Neural progenitor cell (in vitro differentiated cells): ENCODE results near the gene OPN3. TPM values are rescaled to one million over a fixed set of nuclear protein-coding genes. Genes with fewer than 3 reads are reported as not detected.

Source experiments
- DNase-seq: peaks from one replicate; pipeline ENCODE4 v3.0.0-alpha.2; 2016; ENCODE audit warnings: low spot score
- H2AFZ ChIP-seq: fragments of 200-600 bp; sonication (generic); replicated peaks from 2 replicates; pipeline ENCODE4 v1.6.1; 2016; ENCODE audit warnings: antibody characterized with exemption
- H3F3A ChIP-seq: fragments of 200-600 bp; sonication (generic); 2 replicates; pipeline ENCODE4 v1.6.1; 2016; ENCODE audit warnings: antibody characterized with exemption, low read depth
- H3K27ac ChIP-seq: fragments of 200-600 bp; sonication (generic); 2 replicates; pipeline ENCODE4 v1.5.1; 2016; ENCODE audit warnings: mild to moderate bottlenecking
- H3K27me3 ChIP-seq: fragments of 200-600 bp; sonication (generic); 2 replicates; pipeline ENCODE4 v1.6.1; 2016; ENCODE audit warnings: mild to moderate bottlenecking, moderate library complexity
- H3K36me3 ChIP-seq: fragments of 200-600 bp; sonication (generic); 2 replicates; pipeline ENCODE4 v1.5.1; 2016
- H3K4me1 ChIP-seq: fragments of 200-600 bp; sonication (generic); 2 replicates; pipeline ENCODE4 v1.6.1; 2016; ENCODE audit warnings: mixed run types
- H3K4me2 ChIP-seq: fragments of 200-600 bp; sonication (generic); 2 replicates; pipeline ENCODE4 v1.6.1; 2016
- H3K4me3 ChIP-seq: fragments of 200-600 bp; sonication (generic); 2 replicates; pipeline ENCODE4 v1.5.1; 2016
- H3K79me2 ChIP-seq: fragments of 200-600 bp; sonication (generic); 2 replicates; pipeline ENCODE4 v1.6.1; 2016; ENCODE audit warnings: low read depth
- H3K9ac ChIP-seq: fragments of 200-600 bp; sonication (generic); 2 replicates; pipeline ENCODE4 v1.6.1; 2016
- H3K9me3 ChIP-seq: fragments of 200-600 bp; sonication (generic); 2 replicates; pipeline ENCODE4 v1.5.1; 2016; ENCODE audit warnings: low read depth
- H4K20me1 ChIP-seq: fragments of 200-600 bp; sonication (generic); 2 replicates; pipeline ENCODE4 v1.6.1; 2016; ENCODE audit warnings: low read depth
- H3K27ac Mint-ChIP-seq: 3 replicates; pipeline ENCODE4 v1.8.0; 2021; ENCODE audit warnings: mixed read lengths
- H3K27me3 Mint-ChIP-seq: 2 replicates; pipeline ENCODE4 v1.8.0; 2022; ENCODE audit warnings: low read depth, mild to moderate bottlenecking, inconsistent platforms, moderate library complexity, mixed read lengths; ENCODE audit not compliant: insufficient read depth
- H3K36me3 Mint-ChIP-seq: 3 replicates; pipeline ENCODE4 v1.8.0; 2021; ENCODE audit warnings: mixed read lengths
- H3K4me1 Mint-ChIP-seq: 3 replicates; pipeline ENCODE4 v1.8.0; 2021; ENCODE audit warnings: mixed read lengths
- H3K4me3 Mint-ChIP-seq: 3 replicates; pipeline ENCODE4 v1.8.0; 2021; ENCODE audit warnings: mild to moderate bottlenecking, moderate library complexity, mixed read lengths
- H3K9me3 Mint-ChIP-seq: 3 replicates; pipeline ENCODE4 v1.8.0; 2020; ENCODE audit warnings: mixed read lengths
- CTCF ChIP-seq: fragments of 200-600 bp; sonication (generic); IDR thresholded peaks from 2 replicates; pipeline ENCODE4 v1.5.1; 2017; ENCODE audit warnings: antibody characterized with exemption, mild to moderate bottlenecking
- EZH2 ChIP-seq: fragments of 200-600 bp; sonication (generic); IDR thresholded peaks from 2 replicates; pipeline ENCODE4 v1.6.1; 2017; ENCODE audit warnings: antibody characterized with exemption, mild to moderate bottlenecking, moderate library complexity
- EZH2phosphoT487 ChIP-seq: fragments of 200-600 bp; sonication (generic); IDR thresholded peaks from 2 replicates; pipeline ENCODE4 v1.6.1; 2017; ENCODE audit warnings: antibody characterized with exemption
- total RNA-seq: library from RNA; depleted of rRNA; stranded (reverse); fragments of >200 nt; gene quantifications from 2 replicates; pipeline ENCODE4 v1.2.3, GENCODE V29; 2015; ENCODE audit warnings: low replicate concordance

The OPN3 gene
- total RNA-seq, result 37.8 and 53.5 TPM in 2 replicates

GRCh38 chr1:241640149-241640866 lies at the start of gene OPN3, which contains the start of gene CHML:
Gene OPN3 (minus strand): TSS chr1:241640369. CDS start chr1:241640254, 115 bp downstream.
Gene CHML (minus strand): TSS chr1:241640369. CDS start chr1:241635766, 4,603 bp downstream.
- peak within 1 kb of the TSS; percentile 82 for H3K4me3 ChIP-seq
- H3K36me3 Mint-ChIP-seq, result peaks cover 31% of the 10 kb centered on the region
- H3K4me1 ChIP-seq, result peaks cover 18% of the 10 kb centered on the region
- H3K9me3 Mint-ChIP-seq, result peaks cover 26% of the 10 kb centered on the region
- TF ChIP-seq EZH2 (no peak), CTCF (no peak), EZH2phosphoT487 (no peak)
- H3K27ac Mint-ChIP-seq, result peak within 1 kb of the TSS; percentile 92
- peaks cover 2% of the 10 kb centered on the region for H3K27me3 Mint-ChIP-seq
- peak within 1 kb of the TSS; percentile 91 for H2AFZ ChIP-seq
- H3K4me2 ChIP-seq, result peak within 1 kb of the TSS; percentile 97
- H3K9me3 ChIP-seq, result no peaks in the 10 kb centered on the region
- peak within 1 kb of the TSS; percentile 91 for H3K4me3 Mint-ChIP-seq
- peaks cover 24% of the 10 kb centered on the region for H4K20me1 ChIP-seq
- peak; percentile 95 for DNase-seq
- H3F3A ChIP-seq, result no peaks in the 10 kb centered on the region
- peaks cover 3% of the 10 kb centered on the region for H3K36me3 ChIP-seq
- peak within 1 kb of the TSS; percentile 38 for H3K9ac ChIP-seq
- peaks cover 42% of the 10 kb centered on the region for H3K79me2 ChIP-seq
- H3K27me3 ChIP-seq, result no peaks in the 10 kb centered on the region
- H3K27ac ChIP-seq, result peak within 1 kb of the TSS; percentile 80
- H3K4me1 Mint-ChIP-seq, result peaks cover 22% of the 10 kb centered on the region

- Histone ChIP-seq H2AFZ (peak overlapping the region; percentile 33), H3K4me1 (no peaks in the 10 kb centered on the region), H3K4me2 (no peak overlapping the region), H3K9ac (no peak overlapping the region), H3K36me3 (no peaks in the 10 kb centered on the region), H3F3A (no peaks in the 10 kb centered on the region), H3K4me3 (no peak overlapping the region), H3K9me3 (no peaks in the 10 kb centered on the region), H3K27ac (no peak overlapping the region), H4K20me1 (no peaks in the 10 kb centered on the region), H3K79me2 (no peaks in the 10 kb centered on the region), H3K27me3 (no peaks in the 10 kb centered on the region)
- Mint-ChIP-seq H3K27me3 (peaks cover 2% of the 10 kb centered on the region), H3K4me1 (no peaks in the 10 kb centered on the region), H3K27ac (no peak overlapping the region), H3K9me3 (no peaks in the 10 kb centered on the region), H3K36me3 (no peaks in the 10 kb centered on the region), H3K4me3 (no peak overlapping the region)
- no peak for DNase-seq
- TF ChIP-seq CTCF, result no peak
- no peak for TF ChIP-seq EZH2phosphoT487
- TF ChIP-seq EZH2, result no peak
These were observed 48.8 kb upstream of the OPN3 start for GRCh38 chr1:241688940-241689368.

GRCh38 chr1:241684108-241684507 lies 43.9 kb upstream of the OPN3 start:
- peaks cover 4% of the 10 kb centered on the region for H3K9me3 Mint-ChIP-seq
- no peaks in the 10 kb centered on the region for H3K36me3 Mint-ChIP-seq
- TF ChIP-seq CTCF (no peak), EZH2 (no peak), EZH2phosphoT487 (no peak)
- H3K4me1 ChIP-seq, result peaks cover under 1% of the 10 kb centered on the region
- no peaks in the 10 kb centered on the region for H4K20me1 ChIP-seq
- no peak overlapping the region for H3K27ac ChIP-seq
- H3K79me2 ChIP-seq, result no peaks in the 10 kb centered on the region
- no peaks in the 10 kb centered on the region for H3K27me3 ChIP-seq
- H3K4me2 ChIP-seq, result no peak overlapping the region
- H3K4me3 ChIP-seq, result no peak overlapping the region
- H3K36me3 ChIP-seq, result no peaks in the 10 kb centered on the region
- H3K4me1 Mint-ChIP-seq, result peaks cover 14% of the 10 kb centered on the region
- no peak overlapping the region for H3K27ac Mint-ChIP-seq
- no peak overlapping the region for H3K4me3 Mint-ChIP-seq
- no peak for DNase-seq
- no peaks in the 10 kb centered on the region for H3F3A ChIP-seq
- no peaks in the 10 kb centered on the region for H3K9me3 ChIP-seq
- peaks cover 6% of the 10 kb centered on the region for H3K27me3 Mint-ChIP-seq
- H2AFZ ChIP-seq, result no peak overlapping the region
- H3K9ac ChIP-seq, result no peak overlapping the region
